DND-41 (cell line): Measurements from ENCODE around the gene DCTN2.

Experiments used
- ATAC-seq: fragments of 200-7000 bp; cut with Tn5 transposase; 3 replicates; pipeline ENCODE4 v1.9.1; 2021; ENCODE audit warnings: low read depth; ENCODE audit not compliant: insufficient read depth
- DNase-seq: peaks from one replicate; pipeline ENCODE4 v3.0.0-alpha.2; 2020
- H2AFZ ChIP-seq: 2 replicates; pipeline ENCODE4 v1.6.0; 2012; ENCODE audit warnings: low read depth, low read length
- H3K27ac ChIP-seq: 2 replicates; pipeline ENCODE4 v1.5.1; 2012; ENCODE audit warnings: low read length, inconsistent platforms
- H3K27me3 ChIP-seq: fragments of 200-600 bp; sonication (generic); 2 replicates; pipeline ENCODE4 v1.6.0; 2012; ENCODE audit warnings: low read length, mild to moderate bottlenecking, inconsistent platforms; ENCODE audit not compliant: insufficient read depth, poor library complexity
- H3K36me3 ChIP-seq: 2 replicates; pipeline ENCODE4 v1.5.1; 2012; ENCODE audit warnings: low read length, inconsistent platforms; ENCODE audit not compliant: insufficient read depth
- H3K4me1 ChIP-seq: 2 replicates; pipeline ENCODE4 v1.5.1; 2012; ENCODE audit warnings: mild to moderate bottlenecking, low read length; ENCODE audit not compliant: insufficient read depth
- H3K4me2 ChIP-seq: 2 replicates; pipeline ENCODE4 v1.6.0; 2012; ENCODE audit warnings: mild to moderate bottlenecking, moderate library complexity, low read length, inconsistent platforms; ENCODE audit not compliant: insufficient read depth
- H3K4me3 ChIP-seq, 2 experiments: fragments of 200-600 bp in 1 of 2; shearing (Covaris generic) in 1 of 2; 2 replicates each; pipeline ENCODE4 v1.5.1; 2012 to 2016; ENCODE audit warnings: inconsistent platforms in 2 of 2, low read length in 2 of 2, mild to moderate bottlenecking in 2 of 2, low read depth in 1 of 2, moderate library complexity in 1 of 2
- H3K79me2 ChIP-seq: 2 replicates; pipeline ENCODE4 v1.6.0; 2012; ENCODE audit warnings: low read length, inconsistent platforms; ENCODE audit not compliant: insufficient read depth
- H3K9ac ChIP-seq: 2 replicates; pipeline ENCODE4 v1.6.0; 2012; ENCODE audit warnings: low read depth, mild to moderate bottlenecking, inconsistent platforms, low read length, moderate library complexity
- H3K9me3 ChIP-seq: 2 replicates; pipeline ENCODE4 v1.5.1; 2012; ENCODE audit warnings: low read length, moderate library complexity, mild to moderate bottlenecking, inconsistent platforms; ENCODE audit not compliant: insufficient read depth, severe bottlenecking
- H4K20me1 ChIP-seq: 2 replicates; pipeline ENCODE4 v1.6.0; 2012; ENCODE audit warnings: low read length; ENCODE audit not compliant: insufficient read depth
- EZH2 ChIP-seq: IDR thresholded peaks from 3 replicates; pipeline ENCODE4 v1.6.1; 2012; ENCODE audit warnings: borderline replicate concordance, low read depth, mild to moderate bottlenecking, moderate library complexity, low read length, inconsistent platforms; ENCODE audit not compliant: severe bottlenecking
- TF ChIP-seq, protein P1 (sequence below): IDR thresholded peaks from 2 replicates; pipeline ENCODE4 v1.5.1; 2012; ENCODE audit warnings: borderline replicate concordance, low read length, moderate library complexity, mild to moderate bottlenecking; ENCODE audit not compliant: poor library complexity, severe bottlenecking; ENCODE audit errors: extremely low read depth

Gene DCTN2

DNA sequence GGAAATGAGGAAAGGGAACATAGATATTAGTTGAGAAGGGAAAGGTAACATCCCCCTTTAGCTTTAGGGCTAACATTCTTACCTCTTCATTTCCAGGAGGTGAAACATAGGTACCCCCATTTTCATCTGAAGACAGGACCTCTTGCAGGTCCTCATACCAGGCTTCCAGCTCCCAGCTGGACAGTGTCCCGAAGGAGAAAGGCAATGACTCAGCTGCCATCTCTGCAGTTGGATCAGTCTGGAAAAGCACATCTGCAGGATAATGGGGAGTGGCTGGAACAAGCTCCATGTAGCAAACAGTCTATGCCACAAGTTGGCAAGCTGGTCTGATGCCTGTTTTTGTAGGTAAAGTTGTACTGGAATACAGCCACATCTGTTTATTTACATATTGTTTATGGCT is 29.8 kb downstream of the DCTN2 start:
- H3K27me3 ChIP-seq: no peaks in the 10 kb centered on the region

DNA sequence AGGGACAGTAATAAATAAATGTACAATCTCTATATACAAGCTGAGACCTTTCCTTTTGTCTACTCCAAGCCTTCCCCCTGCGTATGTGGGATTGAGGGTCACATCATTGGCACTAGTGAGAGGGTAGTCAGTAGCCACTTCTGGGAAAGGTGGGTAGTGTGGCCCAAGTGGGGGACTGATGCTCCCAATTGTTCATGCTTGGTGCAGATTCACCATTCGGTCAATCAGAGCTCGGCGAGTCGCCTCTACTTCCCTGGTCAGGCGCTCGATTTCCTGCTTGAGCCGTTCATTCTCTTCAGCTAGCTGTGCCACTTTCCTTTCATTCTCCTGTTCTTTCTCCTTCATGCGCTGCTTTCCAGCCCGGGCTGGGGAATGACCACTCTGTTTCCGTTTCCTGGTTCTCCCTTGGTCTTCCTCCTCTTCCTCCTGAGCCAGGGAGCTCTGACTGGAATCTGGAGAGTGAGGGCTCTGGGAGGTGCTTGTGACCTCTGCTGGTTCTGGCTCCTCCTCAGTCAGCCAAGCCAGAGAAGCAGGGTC is 30.3 kb downstream of the DCTN2 start:
- peaks cover 37% of the 10 kb centered on the region for H3K4me1 ChIP-seq
- H3K9me3 ChIP-seq: no peaks in the 10 kb centered on the region
- no peak for TF ChIP-seq EZH2
- TF ChIP-seq, protein P1, sequence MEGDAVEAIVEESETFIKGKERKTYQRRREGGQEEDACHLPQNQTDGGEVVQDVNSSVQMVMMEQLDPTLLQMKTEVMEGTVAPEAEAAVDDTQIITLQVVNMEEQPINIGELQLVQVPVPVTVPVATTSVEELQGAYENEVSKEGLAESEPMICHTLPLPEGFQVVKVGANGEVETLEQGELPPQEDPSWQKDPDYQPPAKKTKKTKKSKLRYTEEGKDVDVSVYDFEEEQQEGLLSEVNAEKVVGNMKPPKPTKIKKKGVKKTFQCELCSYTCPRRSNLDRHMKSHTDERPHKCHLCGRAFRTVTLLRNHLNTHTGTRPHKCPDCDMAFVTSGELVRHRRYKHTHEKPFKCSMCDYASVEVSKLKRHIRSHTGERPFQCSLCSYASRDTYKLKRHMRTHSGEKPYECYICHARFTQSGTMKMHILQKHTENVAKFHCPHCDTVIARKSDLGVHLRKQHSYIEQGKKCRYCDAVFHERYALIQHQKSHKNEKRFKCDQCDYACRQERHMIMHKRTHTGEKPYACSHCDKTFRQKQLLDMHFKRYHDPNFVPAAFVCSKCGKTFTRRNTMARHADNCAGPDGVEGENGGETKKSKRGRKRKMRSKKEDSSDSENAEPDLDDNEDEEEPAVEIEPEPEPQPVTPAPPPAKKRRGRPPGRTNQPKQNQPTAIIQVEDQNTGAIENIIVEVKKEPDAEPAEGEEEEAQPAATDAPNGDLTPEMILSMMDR: no peak
- H3K27me3 ChIP-seq: no peaks in the 10 kb centered on the region
- no peak overlapping the region for H3K9ac ChIP-seq
- H4K20me1 ChIP-seq: peaks cover 56% of the 10 kb centered on the region
- peak overlapping the region; percentile 27; the same call in 1 of the 2 replicates for H3K27ac ChIP-seq
- no peak overlapping the region for H3K4me3 ChIP-seq
- H3K79me2 ChIP-seq: peaks cover 49% of the 10 kb centered on the region
- H3K36me3 ChIP-seq: peaks cover 82% of the 10 kb centered on the region
- ATAC-seq (no peak), DNase-seq (no peak)
- no peak overlapping the region for H2AFZ ChIP-seq
- H3K4me2 ChIP-seq: peak overlapping the region; percentile 9; the same call in 1 of the 2 replicates

More for the DNA sequence above, 29.8 kb downstream of the DCTN2 start:
- Histone ChIP-seq H4K20me1 (peaks cover 51% of the 10 kb centered on the region), H3K4me3 (no peak overlapping the region), H3K27ac (peak overlapping the region; percentile 27), H3K36me3 (peaks cover 77% of the 10 kb centered on the region), H3K79me2 (peaks cover 46% of the 10 kb centered on the region), H3K4me2 (peak overlapping the region; percentile 68), H3K9me3 (no peaks in the 10 kb centered on the region), H3K9ac (no peak overlapping the region), H3K4me1 (peaks cover 42% of the 10 kb centered on the region), H2AFZ (no peak overlapping the region)
- TF ChIP-seq EZH2: no peak
- TF ChIP-seq, protein P1: no peak
- ATAC-seq: no peak
- no peak for DNase-seq

DNA sequence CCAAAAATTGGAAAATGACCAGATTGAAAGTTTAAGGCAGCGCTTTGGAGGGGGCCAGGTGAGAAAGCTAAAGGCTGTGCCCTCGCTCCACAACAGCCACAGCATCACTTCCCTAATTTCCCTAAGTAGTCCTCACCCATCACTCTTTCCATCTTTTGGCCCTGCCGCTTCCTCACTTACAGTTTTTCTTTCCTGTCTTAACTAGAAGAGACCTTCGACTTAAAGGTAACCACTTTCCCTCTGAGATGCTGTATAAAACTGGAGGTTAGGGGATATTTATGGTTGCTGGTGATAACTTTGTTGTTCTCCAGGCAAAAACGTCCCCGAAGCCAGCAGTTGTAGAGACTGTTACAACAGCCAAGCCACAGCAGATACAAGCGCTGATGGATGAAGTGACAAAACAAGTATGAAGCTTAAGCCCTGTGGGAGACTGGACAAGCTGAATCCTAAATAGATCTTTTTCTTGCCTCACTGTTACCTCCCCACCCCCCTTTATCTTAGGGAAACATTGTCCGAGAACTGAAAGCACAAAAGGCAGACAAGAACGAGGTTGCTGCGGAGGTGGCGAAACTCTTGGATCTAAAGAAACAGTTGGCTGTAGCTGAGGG is 31.0 kb downstream of the DCTN2 start:
- no peak overlapping the region for H3K4me2 ChIP-seq
- no peak overlapping the region for H2AFZ ChIP-seq
- 0 out of 2 replicates have a peak overlapping the region, but pooled peaks have one; percentile 16 for H3K27ac ChIP-seq
- no peaks in the 10 kb centered on the region for H3K9me3 ChIP-seq
- no peak overlapping the region for H3K4me3 ChIP-seq
- no peak for ATAC-seq
- H3K27me3 ChIP-seq: no peaks in the 10 kb centered on the region
- peaks cover 30% of the 10 kb centered on the region for H3K4me1 ChIP-seq
- peaks cover 59% of the 10 kb centered on the region for H4K20me1 ChIP-seq
- no peak overlapping the region for H3K9ac ChIP-seq
- peaks cover 89% of the 10 kb centered on the region for H3K36me3 ChIP-seq
- H3K79me2 ChIP-seq: peaks cover 52% of the 10 kb centered on the region
- no peak for DNase-seq
- TF ChIP-seq, protein P1: no peak
- TF ChIP-seq EZH2: no peak
